GM20431 (cell line): ENCODE results near the gene PTCD1.

Experiments used
- in situ Hi-C: fragments of 300-500 bp; cut with MseI, MboI; formaldehyde crosslinking; loops from one replicate; pipeline ENCODE4 v1.15.0; 2020; ENCODE audit warnings: low sequenced_read_pairs; ENCODE audit not compliant: unreplicated experiment

PTCD1 gene

DNA sequence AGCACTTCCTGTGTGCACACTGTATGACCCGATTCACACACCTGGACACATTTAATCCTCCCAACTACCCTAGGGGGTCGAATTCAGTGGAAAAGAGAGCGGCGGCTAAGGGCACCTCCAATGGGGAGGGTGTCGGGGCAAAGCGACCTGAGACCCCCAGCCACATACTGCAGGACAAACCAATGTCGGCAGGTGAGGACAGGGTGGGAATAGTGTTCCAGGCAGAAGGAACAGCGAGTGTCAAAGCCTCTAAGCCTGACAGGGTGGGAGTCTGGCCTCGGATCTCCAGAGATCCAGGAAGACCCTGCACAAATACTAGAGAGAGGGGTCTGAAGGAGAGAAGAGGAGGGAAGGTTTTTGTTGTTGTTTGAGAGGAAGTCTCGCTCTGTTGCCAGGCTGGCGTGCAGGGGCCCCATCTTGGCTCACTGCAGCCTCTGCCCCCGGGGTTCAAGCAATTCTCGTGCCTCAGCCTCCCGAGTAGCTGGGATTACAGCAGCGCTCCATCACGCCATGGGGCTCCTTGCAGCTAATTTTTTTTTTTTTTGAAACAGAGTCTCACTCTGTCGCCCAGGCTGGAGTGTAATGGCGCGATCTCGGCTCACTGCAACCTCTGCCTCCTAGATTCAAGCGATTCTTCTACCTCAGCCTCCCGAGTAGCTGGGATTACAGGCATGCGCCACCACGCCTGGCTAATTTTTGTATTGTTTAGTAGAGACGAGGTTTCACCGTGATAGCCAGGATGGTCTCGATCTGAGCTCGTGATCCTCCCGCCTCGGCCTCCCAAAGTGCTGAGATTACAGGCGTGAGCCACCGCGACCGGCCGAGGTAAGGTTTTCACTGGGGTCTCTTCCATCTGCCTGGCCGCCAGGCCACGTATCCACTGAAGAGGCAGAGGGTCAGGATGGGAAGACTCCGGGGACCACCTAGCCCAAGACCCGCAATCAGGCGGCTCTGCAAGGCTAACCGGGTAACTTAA lies 65.2 kb downstream of the PTCD1 start:
- in situ Hi-C loops = no loop called here

DNA sequence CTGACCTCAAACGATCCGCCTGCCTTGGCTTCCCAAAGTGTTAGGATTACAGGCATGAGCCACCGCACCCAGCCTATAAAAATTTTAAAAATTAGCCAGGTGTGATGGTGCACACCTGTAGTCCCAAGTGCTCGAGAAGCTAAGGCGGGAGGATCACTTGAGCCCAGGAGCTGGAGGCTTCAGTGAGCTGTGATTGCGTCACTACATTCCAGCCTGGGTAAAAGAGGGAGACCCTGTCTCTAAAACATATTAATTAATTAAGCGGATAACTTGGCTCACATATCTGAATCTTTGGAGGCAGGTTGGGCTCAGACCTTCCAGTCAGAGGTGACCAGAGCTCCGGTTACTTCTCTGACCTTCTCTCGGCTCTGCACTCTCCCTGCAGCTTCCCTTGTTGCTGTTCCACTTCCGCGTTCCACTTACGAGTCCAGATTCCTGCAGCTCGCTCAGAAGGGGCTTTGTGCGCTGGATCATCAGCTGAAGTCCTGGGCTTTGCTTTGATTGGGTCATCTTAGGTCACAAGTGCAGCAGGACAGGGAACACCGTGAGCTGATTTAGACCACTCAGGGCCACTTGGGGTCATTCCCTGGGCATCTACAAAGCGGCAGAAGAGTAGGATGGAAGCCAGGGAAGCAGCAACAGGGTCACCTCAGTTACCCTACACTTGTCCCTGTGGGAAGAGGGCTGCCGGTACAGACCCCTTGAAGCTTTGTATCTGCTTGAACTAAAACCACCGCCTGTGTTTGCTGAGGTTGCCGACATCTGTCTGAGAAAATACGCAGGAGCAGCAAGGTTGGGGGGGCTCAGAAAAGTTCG lies 66.1 kb downstream of the PTCD1 start:
- in situ Hi-C loops = no loop called here

GRCh38 chr7:99371376-99371920 lies 67.2 kb downstream of the PTCD1 start:
- in situ Hi-C loops = no loop called here

- in situ Hi-C loops = no loop called here
These were observed 68.7 kb downstream of the PTCD1 start for GRCh38 chr7:99369767-99370391.

- in situ Hi-C loops = no loop called here
These were observed 69.7 kb downstream of the PTCD1 start for GRCh38 chr7:99368750-99369389.
